ENCODE data around the gene FUOM.
A peak's percentile ranks its signal among the peaks of the same experiment; 100 is the strongest.

FUOM gene

DNA sequence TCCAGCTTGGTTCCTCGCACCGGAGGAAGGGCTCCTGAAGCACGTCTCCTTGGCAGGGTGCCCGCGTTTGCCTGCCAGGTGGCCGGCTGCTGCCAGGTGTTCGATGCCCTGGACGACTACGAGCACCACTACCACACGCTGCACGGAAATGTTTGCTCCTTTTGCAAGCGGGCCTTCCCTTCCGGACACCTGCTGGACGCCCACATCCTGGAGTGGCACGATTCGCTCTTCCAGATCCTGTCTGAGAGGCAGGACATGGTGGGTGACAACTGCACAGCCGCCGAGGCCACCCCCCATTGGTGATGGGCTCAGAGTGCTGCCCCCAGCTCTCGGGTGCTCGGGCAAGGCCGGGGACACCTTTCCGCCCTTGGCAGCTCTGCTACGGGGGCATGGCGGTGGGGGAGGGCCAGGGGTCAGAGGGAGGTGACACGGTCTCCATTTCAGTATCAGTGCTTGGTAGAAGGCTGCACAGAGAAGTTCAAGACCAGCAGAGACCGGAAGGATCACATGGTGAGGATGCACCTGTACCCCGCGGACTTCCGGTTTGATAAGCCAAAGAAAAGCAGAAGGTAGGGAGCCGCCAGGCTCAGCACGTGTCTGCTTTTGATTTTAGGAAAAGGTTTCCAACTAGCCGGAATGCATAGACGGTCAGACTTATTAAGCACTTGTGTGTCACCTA, 48.0 kb downstream of the FUOM start:
- DNase-seq = peak; percentile 69

DNA sequence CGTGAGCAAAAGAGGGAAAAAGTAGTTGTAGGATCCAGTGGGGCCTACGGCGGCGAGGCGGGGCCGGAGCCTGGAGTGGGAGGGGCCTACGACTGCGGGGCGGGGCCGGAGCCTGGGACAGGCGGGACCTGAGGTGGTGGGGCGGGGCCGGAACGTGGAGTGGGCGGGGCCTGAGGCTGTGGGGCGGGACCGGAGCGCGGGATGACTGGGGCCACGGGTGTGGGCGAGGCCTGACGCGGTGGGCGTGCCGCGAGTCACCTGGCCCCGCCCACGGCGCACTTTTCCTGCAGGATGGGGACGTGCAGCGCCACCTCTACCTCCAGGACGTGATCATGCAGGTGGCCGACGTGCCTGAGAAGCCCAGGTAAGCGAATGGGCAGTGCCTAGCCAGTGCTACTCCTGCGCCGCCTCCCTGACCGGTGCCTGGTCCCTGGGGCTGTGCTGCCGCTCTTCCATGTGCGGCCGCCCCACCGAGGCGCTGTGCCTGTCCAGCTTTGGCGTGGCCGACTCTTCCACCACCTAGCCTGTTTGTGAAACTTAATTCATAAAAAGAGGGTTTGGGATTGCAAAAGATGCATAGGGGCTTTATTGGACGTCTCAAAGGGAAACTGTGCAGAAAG, 48.6 kb downstream of the FUOM start:
- peak; percentile 86 for DNase-seq

DNA sequence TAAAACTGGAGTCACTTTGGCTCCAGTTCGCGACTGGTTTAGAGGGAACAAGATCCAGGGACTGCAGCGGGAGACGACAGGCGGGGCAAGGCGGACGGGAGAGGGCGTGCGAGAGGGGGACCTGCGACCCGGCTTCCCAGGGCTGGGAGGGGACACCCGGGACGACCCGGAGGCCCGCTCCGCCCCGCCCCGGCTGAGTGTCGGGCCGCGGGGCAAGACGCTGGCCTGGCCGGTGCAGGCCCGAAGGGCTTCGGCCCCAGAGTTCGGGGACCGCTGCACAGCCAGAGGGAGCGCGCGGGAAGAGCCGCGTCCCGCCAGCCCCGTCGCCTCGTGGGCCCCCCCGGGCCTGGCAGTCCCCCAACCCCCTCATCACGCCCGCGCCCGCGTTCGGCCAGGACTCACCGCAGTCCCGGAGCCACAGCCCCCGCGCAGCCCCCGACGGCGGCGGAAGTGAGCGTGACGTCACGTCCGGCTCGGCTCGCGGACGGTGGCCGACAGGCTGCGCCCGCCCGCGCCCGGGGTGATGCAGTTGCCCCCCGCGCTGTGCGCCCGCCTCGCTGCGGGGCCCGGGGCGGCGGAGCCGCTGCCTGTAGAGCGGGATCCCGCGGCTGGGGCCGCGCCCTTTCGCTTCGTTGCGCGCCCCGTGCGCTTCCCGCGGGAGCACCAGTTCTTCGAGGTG, 49.3 kb downstream of the FUOM start, which contains the start of the genes TUBGCP2 and ZNF511:
Gene TUBGCP2, minus strand, starts transcription at position 452 of the 679 bp plus-strand sequence. CDS start 5,931 bp downstream, outside the sequence.
Gene ZNF511, plus strand, starts transcription at position 494 of the 679 bp plus-strand sequence. Its CDS starts 30 bp downstream, at position 524.
- peak; percentile 76 for DNase-seq

DNA sequence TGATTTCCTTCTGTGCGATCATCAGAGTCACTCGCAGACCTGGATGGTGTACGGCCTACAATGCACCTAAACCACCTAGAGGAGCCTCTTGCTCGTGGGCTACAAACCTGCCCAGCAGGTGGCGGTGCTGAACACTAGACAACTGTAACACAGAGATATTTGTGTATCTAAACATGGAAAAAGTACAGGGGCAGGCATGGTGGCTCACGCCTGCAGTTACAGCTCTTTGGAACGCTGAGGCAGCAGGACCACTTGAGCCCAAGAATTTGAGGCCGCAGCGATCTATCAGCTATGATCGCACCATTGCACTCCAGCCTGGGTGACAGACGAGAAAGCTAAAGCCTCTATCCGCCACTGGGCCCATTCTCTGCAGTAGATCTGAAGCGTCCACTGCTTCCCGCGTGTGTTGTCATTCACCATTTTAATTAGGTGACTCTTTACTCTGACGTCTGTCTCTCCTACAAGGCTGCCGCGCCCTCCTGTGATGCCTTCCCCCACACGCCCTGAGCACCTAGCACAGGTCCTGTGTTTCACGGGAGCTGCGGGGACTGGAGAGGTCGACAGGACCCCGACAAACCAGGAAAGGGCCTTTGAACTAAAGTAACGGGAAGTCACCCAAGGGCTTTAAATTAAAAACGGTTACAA, 49.9 kb downstream of the FUOM start:
- DNase-seq = peak; percentile 71

DNA sequence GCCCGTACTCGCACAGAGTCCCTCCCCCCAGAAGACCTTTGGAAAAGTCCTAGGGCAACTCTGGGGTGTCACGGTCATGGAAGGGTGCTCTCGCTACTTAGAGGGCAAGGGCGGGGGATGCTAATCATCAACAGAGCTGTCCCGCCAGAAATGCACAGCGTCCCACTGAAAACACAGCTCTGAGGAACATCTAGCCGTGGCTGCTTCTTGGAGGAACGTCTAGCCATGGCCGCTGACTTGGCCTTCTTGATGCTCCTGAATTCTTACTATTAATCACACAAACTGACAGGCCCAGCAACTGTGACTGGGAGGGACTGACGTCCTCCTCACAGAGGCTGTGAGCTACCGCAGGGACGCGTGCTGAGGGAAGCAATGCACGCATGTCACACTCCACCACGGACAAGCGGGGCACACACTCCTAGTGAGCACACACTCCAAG, 50.9 kb downstream of the FUOM start:
- no peak for DNase-seq

DNA sequence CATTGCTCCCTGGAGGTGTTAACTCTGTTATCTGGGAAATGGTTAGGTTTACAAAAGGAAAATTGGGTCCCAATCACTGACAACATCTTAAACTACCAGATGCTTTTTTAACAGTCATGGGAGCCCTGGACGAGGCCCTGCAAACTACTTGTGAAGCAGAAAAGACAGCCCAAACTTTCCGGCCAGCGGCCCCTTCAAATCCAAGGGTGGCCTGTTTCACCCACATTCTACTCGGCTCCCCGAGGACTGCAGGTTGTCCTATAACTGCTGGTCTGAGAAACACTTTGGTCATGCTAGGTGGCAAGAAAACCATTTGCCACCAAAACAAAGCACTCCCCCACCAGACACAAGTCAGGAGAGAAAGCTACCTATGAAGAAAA, 51.7 kb downstream of the FUOM start:
- no peak for DNase-seq

Data from DMS153 (cell line).